HEK293 (cell line): ENCODE measurements around the gene ABCG4.

ENCODE experiments used
- CTCF ChIA-PET: fragments of 350-600 bp; formaldehyde crosslinking; extraction: SDS; loops from one replicate; lab custom pipeline; 2021; ENCODE audit warnings: antibody characterized with exemption; lab: Yijun Ruan, JAX
- POLR2A ChIA-PET: fragments of 300-600 bp; formaldehyde crosslinking; extraction: SDS; loops from one replicate; lab custom pipeline; 2020; ENCODE audit warnings: antibody characterized with exemption, inconsistent platforms; lab: Yijun Ruan, JAX
- H3K27ac ChIP-seq: fragments of 200-500 bp; sonication (Bioruptor generic); 2 replicates; pipeline ENCODE4 v1.5.1; 2014; ENCODE audit warnings: low read depth, low read length, control low read depth, inconsistent platforms; ENCODE audit errors: extremely low read depth
- H3K36me3 ChIP-seq, 2 experiments: fragments of 200-500 bp in 1 of 2; sonication (Bioruptor generic) in 1 of 2; 1 replicate in 1 of 2; 2 replicates in 1 of 2; pipeline ENCODE4 v1.5.1; 2014 to 2017; ENCODE audit warnings: inconsistent platforms in 2 of 2, low read length in 2 of 2; ENCODE audit not compliant: control insufficient read depth in 2 of 2, insufficient read depth in 1 of 2
- H3K4me1 ChIP-seq: fragments of 200-500 bp; sonication (Bioruptor generic); 2 replicates; pipeline ENCODE4 v1.5.1; 2014; ENCODE audit warnings: mild to moderate bottlenecking, low read length, inconsistent platforms; ENCODE audit not compliant: control insufficient read depth, insufficient read depth
- H3K4me3 ChIP-seq: 2 replicates; pipeline ENCODE4 v1.5.1; 2011; ENCODE audit warnings: low read depth, mild to moderate bottlenecking, control low read depth, low read length, moderate library complexity
- H3K9me3 ChIP-seq: fragments of 200-500 bp; sonication (Bioruptor generic); 2 replicates; pipeline ENCODE4 v1.5.1; 2014; ENCODE audit warnings: low read depth, low read length, inconsistent platforms; ENCODE audit not compliant: control insufficient read depth, insufficient read depth
- GLIS2 ChIP-seq: fragments of 450-650 bp; formaldehyde crosslinking; IDR thresholded peaks from 2 replicates; pipeline ENCODE4 v1.5.1; 2016; ENCODE audit warnings: missing biosample characterization, missing genetic modification characterization
- HOXC10 ChIP-seq: sonication (generic); formaldehyde crosslinking; IDR thresholded peaks from 2 replicates; pipeline ENCODE4 v1.8.1; 2023; ENCODE audit warnings: mild to moderate bottlenecking, missing genetic modification reagents
- KLF10 ChIP-seq: fragments of 450-650 bp; IDR thresholded peaks from 2 replicates; pipeline ENCODE4 v1.5.1; 2018; ENCODE audit warnings: missing biosample characterization, mild to moderate bottlenecking, missing genetic modification characterization
- SALL2 ChIP-seq: fragments of 450-650 bp; formaldehyde crosslinking; IDR thresholded peaks from 2 replicates; pipeline ENCODE4 v1.5.0; 2017; ENCODE audit warnings: missing biosample characterization, mild to moderate bottlenecking, missing genetic modification characterization, borderline replicate concordance
- SP2 ChIP-seq: fragments of 450-650 bp; formaldehyde crosslinking; IDR thresholded peaks from 2 replicates; pipeline ENCODE4 v1.5.1; 2016; ENCODE audit warnings: missing biosample characterization, missing genetic modification characterization
- SP3 ChIP-seq: fragments of 450-650 bp; formaldehyde crosslinking; IDR thresholded peaks from 2 replicates; pipeline ENCODE4 v1.5.1; 2016; ENCODE audit warnings: missing biosample characterization, missing genetic modification characterization
- ZFP69B ChIP-seq: fragments of 450-650 bp; formaldehyde crosslinking; IDR thresholded peaks from 2 replicates; pipeline ENCODE4 v1.5.1; 2016; ENCODE audit warnings: missing biosample characterization, missing genetic modification characterization
- ZIC2 ChIP-seq: fragments of 450-650 bp; formaldehyde crosslinking; IDR thresholded peaks from 2 replicates; pipeline ENCODE4 v1.5.1; 2016; ENCODE audit warnings: missing biosample characterization, missing genetic modification characterization
- ZNF211 ChIP-seq: fragments of 450-650 bp; formaldehyde crosslinking; IDR thresholded peaks from 2 replicates; pipeline ENCODE4 v1.5.1; 2016; ENCODE audit warnings: low read depth, missing biosample characterization, missing genetic modification characterization
- ZNF221 ChIP-seq: fragments of 450-650 bp; formaldehyde crosslinking; IDR thresholded peaks from 2 replicates; pipeline ENCODE4 v1.5.1; 2017; ENCODE audit warnings: missing biosample characterization, missing genetic modification characterization, borderline replicate concordance
- ZNF266 ChIP-seq: fragments of 450-650 bp; formaldehyde crosslinking; IDR thresholded peaks from 2 replicates; pipeline ENCODE4 v1.5.1; 2016; ENCODE audit warnings: missing biosample characterization, missing genetic modification characterization, low read depth
- ZNF324 ChIP-seq: fragments of 450-650 bp; formaldehyde crosslinking; IDR thresholded peaks from 2 replicates; pipeline ENCODE4 v1.5.1; 2016; ENCODE audit warnings: missing biosample characterization, missing genetic modification characterization
- ZNF341 ChIP-seq: fragments of 450-650 bp; formaldehyde crosslinking; IDR thresholded peaks from 2 replicates; pipeline ENCODE4; 2016; ENCODE audit warnings: low read depth, missing biosample characterization, missing genetic modification characterization
- ZNF354C ChIP-seq: fragments of 450-650 bp; formaldehyde crosslinking; IDR thresholded peaks from 2 replicates; pipeline ENCODE4 v1.5.1; 2016; ENCODE audit warnings: missing biosample characterization, missing genetic modification characterization, low read depth, borderline replicate concordance
- ZNF37A ChIP-seq: fragments of 450-650 bp; IDR thresholded peaks from 2 replicates; pipeline ENCODE4 v1.5.1; 2018; ENCODE audit warnings: missing biosample characterization, missing genetic modification characterization
- ZNF391 ChIP-seq: fragments of 450-650 bp; formaldehyde crosslinking; IDR thresholded peaks from 2 replicates; pipeline ENCODE4 v1.5.1; 2016; ENCODE audit warnings: low read depth, missing biosample characterization, missing genetic modification characterization, borderline replicate concordance
- ZNF394 ChIP-seq: fragments of 450-650 bp; formaldehyde crosslinking; IDR thresholded peaks from 2 replicates; pipeline ENCODE4 v1.5.1; 2016; ENCODE audit warnings: missing biosample characterization, missing genetic modification characterization, mild to moderate bottlenecking, moderate library complexity, borderline replicate concordance
- ZNF600 ChIP-seq: fragments of 450-650 bp; formaldehyde crosslinking; IDR thresholded peaks from 2 replicates; pipeline ENCODE4 v1.5.1; 2016; ENCODE audit warnings: missing biosample characterization, missing genetic modification characterization
- ZNF658 ChIP-seq: fragments of 450-650 bp; formaldehyde crosslinking; IDR thresholded peaks from 2 replicates; pipeline ENCODE4; 2016; ENCODE audit warnings: missing biosample characterization, missing genetic modification characterization
- ZNF660 ChIP-seq: fragments of 450-650 bp; IDR thresholded peaks from 2 replicates; pipeline ENCODE4 v1.5.1; 2018; ENCODE audit warnings: missing biosample characterization, mild to moderate bottlenecking, missing genetic modification characterization
- ZNF670 ChIP-seq: fragments of 450-650 bp; formaldehyde crosslinking; IDR thresholded peaks from 2 replicates; pipeline ENCODE4 v1.5.1; 2016; ENCODE audit warnings: missing biosample characterization, missing genetic modification characterization, low read depth
- ZNF701 ChIP-seq: fragments of 450-650 bp; formaldehyde crosslinking; IDR thresholded peaks from 2 replicates; pipeline ENCODE4 v1.5.1; 2016; ENCODE audit warnings: missing biosample characterization, missing genetic modification characterization
- ZNF76 ChIP-seq: fragments of 450-650 bp; formaldehyde crosslinking; IDR thresholded peaks from 2 replicates; pipeline ENCODE4; 2016; ENCODE audit warnings: low read depth, missing biosample characterization, missing genetic modification characterization, borderline replicate concordance
- TF ChIP-seq, protein P1 (sequence below): fragments of 450-650 bp; formaldehyde crosslinking; IDR thresholded peaks from 2 replicates; pipeline ENCODE4 v1.5.1; 2016; ENCODE audit warnings: missing biosample characterization, missing genetic modification characterization

The ABCG4 gene

GRCh38 chr11:119206511-119207414, 57.9 kb downstream of the ABCG4 start (continued):
- peak; percentile 69 for TF ChIP-seq ZNF341 (tag by site-specific recombination)
- 0 out of 2 replicates have a peak, but pooled peaks have one; percentile 5 for TF ChIP-seq ZIC2
- TF ChIP-seq ZNF221 (tag by site-specific recombination), result no peak
- peak; percentile 60; the same call in 1 of the 2 replicates for TF ChIP-seq GLIS2
- 0 out of 2 replicates have a peak, but pooled peaks have one; percentile 30 for TF ChIP-seq SP3 (tag by site-specific recombination)

DNA sequence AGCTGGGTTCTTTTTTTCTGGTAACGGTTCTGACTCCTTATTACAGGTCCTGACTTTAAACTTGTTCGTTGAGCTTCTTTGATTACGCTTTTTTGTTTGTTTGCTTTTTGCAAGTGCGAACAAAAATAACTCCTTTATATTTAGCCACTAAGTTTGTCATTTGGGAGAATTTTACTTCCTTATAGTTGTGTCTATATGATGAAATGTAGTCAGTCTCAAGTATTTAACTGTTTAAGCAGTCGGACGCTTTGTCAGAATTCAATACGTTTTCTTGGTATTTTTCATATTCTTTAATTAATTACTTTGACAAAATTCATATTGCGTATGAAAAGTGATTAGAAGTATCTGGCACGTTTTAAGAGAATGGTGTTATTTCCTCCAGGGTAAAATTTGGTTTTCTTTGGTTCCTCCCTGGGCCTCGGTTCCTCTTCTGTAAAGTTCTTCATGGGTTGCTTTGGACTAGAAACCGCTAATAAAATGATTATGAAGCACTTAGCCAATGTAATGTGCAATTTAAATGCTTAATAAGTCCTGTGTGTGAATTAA, 58.6 kb downstream of the ABCG4 start:
- POLR2A ChIA-PET, result interaction anchor here (0.6 to 3.1 kb wide), 6 partner anchors 24 to 476 kb away, joined by 3 to 19 read pairs (median 5); partner anchors contain the start of genes HMBS and MCAM
- H3K27ac ChIP-seq, result no peak overlapping the region
- H3K4me3 ChIP-seq, result peak overlapping the region; percentile 68
- H3K36me3 ChIP-seq, result no peaks in the 10 kb centered on the region
- TF ChIP-seq SALL2 (tag by site-specific recombination), result no peak
- TF ChIP-seq ZNF76 (tag by site-specific recombination), result no peak
- no peak for TF ChIP-seq ZNF660 (tag by site-specific recombination)
- no peak for TF ChIP-seq HOXC10 (CRISPR knock-in tag)
- TF ChIP-seq ZNF324 (tag by site-specific recombination), result no peak
- no peak for TF ChIP-seq ZNF266 (tag by site-specific recombination)
- TF ChIP-seq ZNF37A (tag by site-specific recombination), result no peak
- TF ChIP-seq ZFP69B (tag by site-specific recombination), result no peak
- no peak for TF ChIP-seq ZNF658 (tag by site-specific recombination)
- no peak for TF ChIP-seq ZNF391
- TF ChIP-seq ZNF354C (tag by site-specific recombination), result no peak
- TF ChIP-seq ZNF211 (tag by site-specific recombination), result no peak
- no peak for TF ChIP-seq ZNF394
- no peak for TF ChIP-seq ZNF701 (tag by site-specific recombination)
- no peak for TF ChIP-seq ZNF670 (tag by site-specific recombination)
- no peak for TF ChIP-seq SP2 (tag by site-specific recombination)
- TF ChIP-seq ZNF341 (tag by site-specific recombination), result no peak
- TF ChIP-seq KLF10 (tag by site-specific recombination), result no peak
- TF ChIP-seq, protein P1, sequence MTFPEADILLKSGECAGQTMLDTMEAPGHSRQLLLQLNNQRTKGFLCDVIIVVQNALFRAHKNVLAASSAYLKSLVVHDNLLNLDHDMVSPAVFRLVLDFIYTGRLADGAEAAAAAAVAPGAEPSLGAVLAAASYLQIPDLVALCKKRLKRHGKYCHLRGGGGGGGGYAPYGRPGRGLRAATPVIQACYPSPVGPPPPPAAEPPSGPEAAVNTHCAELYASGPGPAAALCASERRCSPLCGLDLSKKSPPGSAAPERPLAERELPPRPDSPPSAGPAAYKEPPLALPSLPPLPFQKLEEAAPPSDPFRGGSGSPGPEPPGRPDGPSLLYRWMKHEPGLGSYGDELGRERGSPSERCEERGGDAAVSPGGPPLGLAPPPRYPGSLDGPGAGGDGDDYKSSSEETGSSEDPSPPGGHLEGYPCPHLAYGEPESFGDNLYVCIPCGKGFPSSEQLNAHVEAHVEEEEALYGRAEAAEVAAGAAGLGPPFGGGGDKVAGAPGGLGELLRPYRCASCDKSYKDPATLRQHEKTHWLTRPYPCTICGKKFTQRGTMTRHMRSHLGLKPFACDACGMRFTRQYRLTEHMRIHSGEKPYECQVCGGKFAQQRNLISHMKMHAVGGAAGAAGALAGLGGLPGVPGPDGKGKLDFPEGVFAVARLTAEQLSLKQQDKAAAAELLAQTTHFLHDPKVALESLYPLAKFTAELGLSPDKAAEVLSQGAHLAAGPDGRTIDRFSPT (tag by site-specific recombination), result no peak
- TF ChIP-seq ZNF600 (tag by site-specific recombination), result no peak
- H3K4me1 ChIP-seq, result peaks cover 10% of the 10 kb centered on the region; the same call in 1 of the 2 replicates
- CTCF ChIA-PET, result interaction anchor here (0.9 to 2.7 kb wide), 6 partner anchors 11 to 100 kb away, joined by 3 to 9 read pairs (median 5); no protein-coding TSS in a partner anchor
- H3K9me3 ChIP-seq, result no peaks in the 10 kb centered on the region
